WTC11 (cell line): ENCODE measurements around the gene CFAP221.

Source experiments
- ATF6 ChIP-seq: sonication (generic); formaldehyde crosslinking; IDR thresholded peaks from 2 replicates; pipeline ENCODE4 v1.8.1; 2023; ENCODE audit warnings: mild to moderate bottlenecking, missing genetic modification reagents
- CTCF ChIP-seq: fragments of 200-600 bp; IDR thresholded peaks from 2 replicates; pipeline ENCODE4 v1.8.0; 2022; ENCODE audit warnings: antibody characterized with exemption
- FOXK1 ChIP-seq: sonication (generic); formaldehyde crosslinking; IDR thresholded peaks from 2 replicates; pipeline ENCODE4 v1.8.0; 2022; ENCODE audit warnings: mild to moderate bottlenecking, moderate library complexity, missing genetic modification reagents
- JAZF1 ChIP-seq: fragments of 250-450 bp; sonication (Bioruptor Pico); IDR thresholded peaks from 2 replicates; pipeline ENCODE4 v1.9.0; 2021; ENCODE audit warnings: moderate library complexity, mild to moderate bottlenecking, inconsistent platforms
- JUN ChIP-seq: sonication (generic); formaldehyde crosslinking; IDR thresholded peaks from 2 replicates; pipeline ENCODE4 v1.8.0; 2023; ENCODE audit warnings: mild to moderate bottlenecking, missing genetic modification reagents
- KAT7 ChIP-seq: sonication (generic); formaldehyde crosslinking; IDR thresholded peaks from 2 replicates; pipeline ENCODE4 v1.8.1; 2023; ENCODE audit warnings: missing genetic modification reagents, mild to moderate bottlenecking, borderline replicate concordance
- NFYB ChIP-seq: sonication (generic); formaldehyde crosslinking; conservative IDR thresholded peaks from 2 replicates; pipeline ENCODE4 v1.8.0; 2022; ENCODE audit warnings: low read depth, missing genetic modification reagents
- NR3C1 ChIP-seq: sonication (generic); formaldehyde crosslinking; conservative IDR thresholded peaks from 2 replicates; pipeline ENCODE4 v1.8.1; 2023; ENCODE audit warnings: low read depth, mild to moderate bottlenecking, missing genetic modification reagents
- TEAD4 ChIP-seq: sonication (generic); formaldehyde crosslinking; IDR thresholded peaks from 2 replicates; pipeline ENCODE4 v1.8.0; 2022; ENCODE audit warnings: mild to moderate bottlenecking, missing genetic modification reagents
- USF2 ChIP-seq: sonication (generic); formaldehyde crosslinking; IDR thresholded peaks from 2 replicates; pipeline ENCODE4 v1.8.1; 2023; ENCODE audit warnings: mild to moderate bottlenecking, missing genetic modification reagents, moderate library complexity

GRCh38 chr2:119696005-119696404 lies 151.8 kb downstream of the CFAP221 start:
- no peak for TF ChIP-seq NR3C1
- no peak for TF ChIP-seq JAZF1
- no peak for TF ChIP-seq CTCF
- TF ChIP-seq FOXK1 (CRISPR knock-in tag), result no peak
- TF ChIP-seq JUN (CRISPR knock-in tag), result no peak
- TF ChIP-seq NFYB (CRISPR knock-in tag), result no peak
- no peak for TF ChIP-seq KAT7 (CRISPR knock-in tag)
- no peak for TF ChIP-seq USF2 (CRISPR knock-in tag)
- TF ChIP-seq ATF6 (CRISPR knock-in tag), result no peak
- TF ChIP-seq TEAD4 (CRISPR knock-in tag), result no peak
